GM12874 (cell line): ENCODE results near the gene POLDIP2.

Experiments used
- TF ChIP-seq, protein P1 (sequence below): IDR thresholded peaks from 2 replicates; pipeline ENCODE4 v1.5.1; 2011; ENCODE audit warnings: low read depth, mild to moderate bottlenecking, control low read depth, low read length, moderate library complexity; ENCODE audit not compliant: insufficient read depth

Gene POLDIP2

DNA sequence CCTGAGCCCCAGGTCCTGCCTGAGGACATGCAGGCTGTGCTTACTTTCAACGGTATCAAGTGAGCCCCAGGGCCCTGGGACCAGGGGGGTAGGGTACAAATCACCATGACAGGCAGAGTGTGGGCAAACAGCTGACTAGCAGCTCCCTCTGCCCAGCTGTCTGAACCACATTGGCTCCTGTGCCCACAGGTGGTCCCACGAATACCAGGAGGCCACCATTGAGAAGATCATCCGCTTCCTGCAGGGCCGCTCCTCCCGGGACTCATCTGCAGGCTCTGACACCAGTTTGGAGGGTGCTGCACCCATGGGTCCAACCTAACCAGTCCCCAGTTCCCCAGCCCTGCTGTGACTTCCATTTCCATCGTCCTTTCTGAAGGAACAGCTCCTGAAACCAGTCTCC lies 38.6 kb upstream of the POLDIP2 start:
- TF ChIP-seq, protein P1, sequence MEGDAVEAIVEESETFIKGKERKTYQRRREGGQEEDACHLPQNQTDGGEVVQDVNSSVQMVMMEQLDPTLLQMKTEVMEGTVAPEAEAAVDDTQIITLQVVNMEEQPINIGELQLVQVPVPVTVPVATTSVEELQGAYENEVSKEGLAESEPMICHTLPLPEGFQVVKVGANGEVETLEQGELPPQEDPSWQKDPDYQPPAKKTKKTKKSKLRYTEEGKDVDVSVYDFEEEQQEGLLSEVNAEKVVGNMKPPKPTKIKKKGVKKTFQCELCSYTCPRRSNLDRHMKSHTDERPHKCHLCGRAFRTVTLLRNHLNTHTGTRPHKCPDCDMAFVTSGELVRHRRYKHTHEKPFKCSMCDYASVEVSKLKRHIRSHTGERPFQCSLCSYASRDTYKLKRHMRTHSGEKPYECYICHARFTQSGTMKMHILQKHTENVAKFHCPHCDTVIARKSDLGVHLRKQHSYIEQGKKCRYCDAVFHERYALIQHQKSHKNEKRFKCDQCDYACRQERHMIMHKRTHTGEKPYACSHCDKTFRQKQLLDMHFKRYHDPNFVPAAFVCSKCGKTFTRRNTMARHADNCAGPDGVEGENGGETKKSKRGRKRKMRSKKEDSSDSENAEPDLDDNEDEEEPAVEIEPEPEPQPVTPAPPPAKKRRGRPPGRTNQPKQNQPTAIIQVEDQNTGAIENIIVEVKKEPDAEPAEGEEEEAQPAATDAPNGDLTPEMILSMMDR: no peak

DNA sequence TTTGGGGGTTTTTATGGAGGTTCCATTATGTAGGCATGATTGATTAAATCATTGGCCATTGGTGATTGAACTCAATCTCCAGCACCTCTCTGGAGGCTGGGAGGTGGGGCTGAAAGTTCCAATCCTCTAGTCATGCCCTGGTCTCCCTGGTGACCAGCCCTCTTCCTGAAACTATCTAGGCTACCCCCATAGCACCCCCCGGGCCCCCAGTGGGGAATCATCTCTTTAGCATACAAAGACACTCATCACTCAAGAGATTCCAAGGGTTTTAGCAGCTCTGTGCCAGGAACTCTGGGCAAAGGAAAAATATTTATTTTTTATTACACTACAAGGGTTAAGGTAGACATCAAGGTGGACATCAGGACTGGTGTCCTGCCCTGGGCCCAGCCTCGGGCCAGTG lies 38.1 kb upstream of the POLDIP2 start:
- TF ChIP-seq, protein P1: no peak

DNA sequence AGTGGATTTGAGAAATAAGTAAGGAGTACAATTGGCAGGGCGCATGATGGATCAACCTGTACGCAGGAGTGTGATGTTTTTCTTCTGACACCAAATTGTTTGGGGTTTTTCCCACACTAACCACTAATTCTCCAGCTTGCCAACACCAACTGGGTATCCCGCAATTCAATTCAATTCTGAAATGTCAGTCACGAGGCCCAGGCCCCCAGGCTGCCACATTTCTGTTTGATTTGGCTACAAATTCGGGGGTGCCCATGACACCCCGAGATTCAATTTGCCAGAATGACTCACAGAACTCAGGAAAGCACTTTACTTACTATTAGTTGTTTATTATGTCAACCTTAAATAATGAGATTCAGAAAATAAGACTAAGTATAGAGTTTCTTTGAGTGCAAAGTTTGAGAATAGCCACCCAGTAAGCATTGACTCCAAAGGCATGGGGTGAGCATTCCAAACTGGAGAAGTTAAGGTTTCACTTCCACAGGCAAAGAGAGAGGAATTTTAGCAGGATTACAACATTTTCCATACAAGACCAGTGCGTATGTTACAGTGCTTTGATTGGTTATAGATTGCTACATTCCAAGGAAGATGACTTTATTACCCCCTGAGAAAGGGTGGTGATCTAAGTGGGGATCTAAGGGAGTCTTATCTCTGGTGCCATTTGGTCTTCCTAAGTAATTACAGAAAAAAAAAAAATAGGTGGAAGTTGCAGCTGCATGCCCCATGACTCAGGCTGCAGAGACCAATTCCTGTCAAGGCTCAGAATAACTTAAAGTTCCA lies 37.2 kb upstream of the POLDIP2 start:
- TF ChIP-seq, protein P1: no peak

DNA sequence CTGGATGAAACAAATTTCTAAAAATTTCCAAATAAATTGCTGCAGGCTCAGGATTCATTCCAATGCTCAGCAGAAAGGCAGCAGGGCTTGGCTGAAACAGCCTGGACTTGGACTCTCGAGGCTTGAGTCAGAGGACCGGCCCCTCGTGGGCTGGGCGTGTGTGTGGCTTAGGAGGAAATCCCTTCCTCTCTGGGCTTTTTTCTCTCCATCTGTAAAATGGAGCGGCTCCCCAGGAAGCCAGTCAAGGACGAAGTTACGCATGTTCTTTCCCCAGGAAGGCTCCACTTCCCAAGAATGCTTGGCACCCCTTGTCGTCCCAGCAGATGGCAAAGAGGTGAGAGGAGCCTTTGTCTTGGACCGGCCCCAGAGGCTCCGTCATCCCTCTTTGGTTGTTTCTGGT lies 35.2 kb upstream of the POLDIP2 start:
- TF ChIP-seq, protein P1: no peak

DNA sequence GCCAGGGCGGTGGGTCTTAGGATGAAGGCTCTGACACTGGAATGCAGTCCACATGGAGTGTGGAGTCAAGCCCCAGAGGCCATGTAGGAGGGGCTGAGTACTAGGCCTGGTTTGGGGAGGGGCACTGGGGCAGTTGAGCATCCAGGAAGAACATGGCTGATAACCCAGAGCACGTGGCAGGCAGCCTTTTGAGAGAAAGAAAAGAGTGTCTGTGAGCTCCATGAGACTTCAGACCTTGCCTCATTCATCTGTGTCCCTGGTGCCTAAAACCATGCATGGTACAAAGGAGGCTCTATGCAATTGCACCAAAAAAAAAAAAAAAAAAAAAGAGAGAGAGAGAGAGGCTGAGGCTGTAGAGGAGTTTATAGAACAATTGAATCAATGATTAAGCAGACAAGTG lies 34.1 kb upstream of the POLDIP2 start:
- TF ChIP-seq, protein P1: no peak

DNA sequence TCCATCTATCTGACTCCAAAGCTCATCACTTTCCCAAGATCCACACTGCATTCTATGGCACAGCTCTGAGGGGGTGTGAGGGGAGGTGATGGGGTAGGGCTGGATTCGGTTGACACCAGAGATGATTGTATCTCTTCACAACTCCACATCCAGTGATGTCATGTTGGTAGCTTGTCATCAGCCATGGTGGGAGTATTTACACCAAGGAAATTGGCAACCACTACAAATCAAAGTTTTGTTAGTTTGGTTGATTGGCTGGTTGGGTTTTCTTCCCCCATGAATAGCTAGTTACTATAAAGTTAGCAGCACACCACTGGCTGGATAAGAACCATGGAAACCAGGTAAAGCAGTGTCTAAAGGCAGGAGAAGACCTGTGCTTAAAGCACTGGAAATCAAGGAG lies 33.7 kb upstream of the POLDIP2 start:
- TF ChIP-seq, protein P1: no peak

DNA sequence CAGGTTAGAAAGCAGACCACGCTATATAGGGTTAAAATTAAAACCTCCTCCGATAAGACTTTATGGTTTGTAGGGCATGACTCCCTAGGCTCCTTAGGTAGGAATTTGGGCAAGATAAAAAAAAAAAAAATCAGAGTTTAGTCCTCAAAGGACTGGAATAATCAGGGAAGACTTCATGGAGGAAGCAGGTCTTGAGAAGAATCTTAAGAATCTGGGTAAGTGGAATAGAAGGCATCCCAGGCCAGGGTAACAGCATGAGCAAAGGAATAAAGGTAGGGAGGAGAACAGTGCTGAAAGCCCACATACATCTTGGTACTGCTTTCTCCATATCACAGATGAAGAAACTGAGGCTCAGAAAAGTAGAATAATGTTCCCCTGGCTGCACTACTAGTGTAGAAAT lies 33.2 kb upstream of the POLDIP2 start:
- TF ChIP-seq, protein P1: no peak
